Uterus (tissue), 4 donors: Measurements from ENCODE around the gene MECP2. TPM values are rescaled to one million over a fixed set of nuclear protein-coding genes. Genes with fewer than 3 reads are reported as not detected.
A peak's percentile ranks its signal among the peaks of the same experiment; 100 is the strongest.

Experiments
- DNase-seq, 2 donors: peaks; one replicate each; pipeline ENCODE4 v3.0.0-alpha.2; 2019 to 2020
- H3K27ac ChIP-seq, 2 donors: fragments of 200-600 bp; sonication (generic); 1 replicate in 1 of 2; 2 replicates in 1 of 2; pipeline ENCODE4 v1.5.1; 2016 to 2018
- H3K27me3 ChIP-seq, 2 donors: fragments of 200-600 bp; sonication (generic); one replicate each; pipeline ENCODE4 v1.5.1; 2018 to 2019; ENCODE audit warnings: control low read depth in 1 of 2
- H3K36me3 ChIP-seq, 2 donors: fragments of 200-600 bp; sonication (generic); one replicate each; pipeline ENCODE4 v1.5.1; 2019; ENCODE audit warnings: control low read depth in 1 of 2
- H3K4me1 ChIP-seq, 2 donors: fragments of 200-600 bp; sonication (generic); one replicate each; pipeline ENCODE4 v1.5.1; 2018 to 2019; ENCODE audit warnings: control low read depth in 1 of 2
- H3K4me3 ChIP-seq, 2 donors: fragments of 200-600 bp; sonication (generic); 1 replicate in 1 of 2; 2 replicates in 1 of 2; pipeline ENCODE4 v1.5.1; 2018 to 2019; ENCODE audit warnings: mild to moderate bottlenecking in 1 of 2
- H3K9me3 ChIP-seq, 2 donors: fragments of 200-600 bp; sonication (generic); one replicate each; pipeline ENCODE4 v1.5.1; 2019; ENCODE audit warnings: control low read depth in 1 of 2
- POLR2A ChIP-seq, 2 donors: fragments of 450-650 bp; IDR thresholded peaks; one replicate each; pipeline ENCODE4 v1.6.1; 2016; ENCODE audit warnings: antibody characterized with exemption in 2 of 2, mild to moderate bottlenecking in 1 of 2, moderate library complexity in 1 of 2
- intact Hi-C: fragments of 100-400 bp; cut with DNase I; formaldehyde crosslinking; loops from one replicate; pipeline ENCODE4 v1.15.1; 2023; ENCODE audit warnings: low total_unique reads
- total RNA-seq, 4 donors: library from RNA; depleted of rRNA in 3 of 4; stranded (reverse); fragments of >200 nt in 3 of 4; gene quantifications; one replicate each; pipeline versions ENCODE4 v1.1.0 to v1.2.4, GENCODE V29; 2014 to 2023
- TF ChIP-seq, protein P1 (sequence below), 4 experiments: fragments of 200-600 bp in 2 of 4; fragments of 450-650 bp in 2 of 4; sonication (generic) in 2 of 4; IDR thresholded peaks; one replicate each; pipeline ENCODE4 v1.5.1; 2016 to 2019; ENCODE audit warnings: antibody characterized with exemption in 4 of 4, mild to moderate bottlenecking in 2 of 4, moderate library complexity in 1 of 4
- donor health status: DM: yes; HTN: yes; CAD: no.

Gene MECP2
- total RNA-seq, 4 donors from 2014 or later: 29.7 to 106 (median 50.6) TPM

DNA sequence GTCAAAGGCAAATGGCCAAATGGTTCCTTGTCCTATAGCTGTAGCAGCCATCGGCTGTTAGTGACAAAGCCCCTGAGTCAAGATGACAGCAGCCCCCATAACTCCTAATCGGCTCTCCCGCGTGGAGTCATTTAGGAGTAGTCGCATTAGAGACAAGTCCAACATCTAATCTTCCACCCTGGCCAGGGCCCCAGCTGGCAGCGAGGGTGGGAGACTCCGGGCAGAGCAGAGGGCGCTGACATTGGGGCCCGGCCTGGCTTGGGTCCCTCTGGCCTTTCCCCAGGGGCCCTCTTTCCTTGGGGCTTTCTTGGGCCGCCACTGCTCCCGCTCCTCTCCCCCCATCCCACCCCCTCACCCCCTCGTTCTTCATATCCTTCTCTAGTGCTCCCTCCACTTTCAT is 42.7 kb upstream of the MECP2 start:
- no peaks in the 10 kb centered on the region for H3K4me1 ChIP-seq
- TF ChIP-seq, protein P1, sequence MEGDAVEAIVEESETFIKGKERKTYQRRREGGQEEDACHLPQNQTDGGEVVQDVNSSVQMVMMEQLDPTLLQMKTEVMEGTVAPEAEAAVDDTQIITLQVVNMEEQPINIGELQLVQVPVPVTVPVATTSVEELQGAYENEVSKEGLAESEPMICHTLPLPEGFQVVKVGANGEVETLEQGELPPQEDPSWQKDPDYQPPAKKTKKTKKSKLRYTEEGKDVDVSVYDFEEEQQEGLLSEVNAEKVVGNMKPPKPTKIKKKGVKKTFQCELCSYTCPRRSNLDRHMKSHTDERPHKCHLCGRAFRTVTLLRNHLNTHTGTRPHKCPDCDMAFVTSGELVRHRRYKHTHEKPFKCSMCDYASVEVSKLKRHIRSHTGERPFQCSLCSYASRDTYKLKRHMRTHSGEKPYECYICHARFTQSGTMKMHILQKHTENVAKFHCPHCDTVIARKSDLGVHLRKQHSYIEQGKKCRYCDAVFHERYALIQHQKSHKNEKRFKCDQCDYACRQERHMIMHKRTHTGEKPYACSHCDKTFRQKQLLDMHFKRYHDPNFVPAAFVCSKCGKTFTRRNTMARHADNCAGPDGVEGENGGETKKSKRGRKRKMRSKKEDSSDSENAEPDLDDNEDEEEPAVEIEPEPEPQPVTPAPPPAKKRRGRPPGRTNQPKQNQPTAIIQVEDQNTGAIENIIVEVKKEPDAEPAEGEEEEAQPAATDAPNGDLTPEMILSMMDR (IDR thresholded peaks at IDR 0.05): no peak
- TF ChIP-seq POLR2A (IDR thresholded peaks at IDR 0.05): no peak
- H3K27me3 ChIP-seq: no peaks in the 10 kb centered on the region
- no peaks in the 10 kb centered on the region for H3K36me3 ChIP-seq
- no peak overlapping the region for H3K27ac ChIP-seq
- intact Hi-C loops: no loop called here
- H3K9me3 ChIP-seq: no peaks in the 10 kb centered on the region
- no peak overlapping the region for H3K4me3 ChIP-seq
- no peak for DNase-seq

DNA sequence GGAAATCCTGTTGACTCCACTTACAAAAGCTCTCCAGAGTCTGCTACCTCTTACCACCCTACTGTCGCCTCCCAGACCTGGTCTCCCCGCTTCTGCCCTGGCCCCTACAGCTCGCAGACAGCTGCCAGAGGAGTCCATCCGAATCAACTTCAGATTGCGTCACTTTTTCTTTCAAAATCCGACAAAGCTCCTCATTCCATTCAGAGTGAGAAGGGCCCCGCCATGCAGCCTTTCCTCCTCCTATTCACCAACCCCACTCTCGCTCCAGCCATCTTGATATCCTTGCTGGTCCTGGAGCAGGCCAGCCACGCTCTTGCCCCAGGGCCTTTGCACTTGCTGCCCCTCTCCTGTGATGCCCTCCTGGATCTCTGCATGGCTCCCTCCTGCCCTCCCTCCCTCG is 41.3 kb upstream of the MECP2 start:
- no peaks in the 10 kb centered on the region for H3K27me3 ChIP-seq
- no peaks in the 10 kb centered on the region for H3K4me1 ChIP-seq
- TF ChIP-seq, protein P1 (IDR thresholded peaks at IDR 0.05): no peak
- no peak for TF ChIP-seq POLR2A (IDR thresholded peaks at IDR 0.05)
- H3K36me3 ChIP-seq: no peaks in the 10 kb centered on the region
- DNase-seq: no peak
- intact Hi-C loops: no loop called here
- no peak overlapping the region for H3K27ac ChIP-seq
- H3K4me3 ChIP-seq: no peak overlapping the region
- H3K9me3 ChIP-seq: no peaks in the 10 kb centered on the region

DNA sequence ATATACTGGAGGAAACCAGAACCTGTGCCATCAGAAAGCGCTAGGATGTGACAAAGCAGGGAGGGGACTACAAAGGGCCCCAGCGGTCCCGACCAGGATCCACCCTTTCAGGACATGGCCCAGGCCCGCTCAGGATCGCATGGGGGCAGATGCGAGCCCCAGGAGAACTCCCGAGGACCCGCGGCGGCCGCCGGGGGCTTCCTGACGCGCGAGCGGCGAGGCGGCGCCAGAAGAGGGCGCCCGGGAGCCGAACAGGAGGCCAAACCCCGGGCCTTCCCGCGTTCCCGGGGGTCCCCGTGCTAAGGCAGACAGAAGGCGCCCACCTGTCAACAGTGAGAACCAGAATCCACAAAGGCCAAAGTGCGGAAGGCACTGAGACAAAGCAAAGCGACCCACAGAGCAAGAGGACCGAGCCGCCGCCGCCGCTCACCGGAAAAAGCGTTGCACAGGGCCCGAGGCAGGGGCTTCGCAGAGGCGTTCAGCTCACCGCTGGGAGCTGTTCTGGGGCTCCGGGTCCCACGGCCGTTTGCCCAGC is 39.2 kb upstream of the MECP2 start:
- Histone ChIP-seq H3K36me3 (no peaks in the 10 kb centered on the region), H3K4me3 (peak overlapping the region; percentile 20 to 28), H3K4me1 (no peaks in the 10 kb centered on the region), H3K27me3 (no peaks in the 10 kb centered on the region), H3K27ac (peak overlapping the region; percentile 64 to 71), H3K9me3 (no peaks in the 10 kb centered on the region)
- intact Hi-C loops: no loop called here
- TF ChIP-seq, protein P1 (IDR thresholded peaks at IDR 0.05): peak; percentile 62 to 82 (median 74)
- TF ChIP-seq POLR2A (IDR thresholded peaks at IDR 0.05): no peak
- peak; percentile 71 to 77 for DNase-seq

DNA sequence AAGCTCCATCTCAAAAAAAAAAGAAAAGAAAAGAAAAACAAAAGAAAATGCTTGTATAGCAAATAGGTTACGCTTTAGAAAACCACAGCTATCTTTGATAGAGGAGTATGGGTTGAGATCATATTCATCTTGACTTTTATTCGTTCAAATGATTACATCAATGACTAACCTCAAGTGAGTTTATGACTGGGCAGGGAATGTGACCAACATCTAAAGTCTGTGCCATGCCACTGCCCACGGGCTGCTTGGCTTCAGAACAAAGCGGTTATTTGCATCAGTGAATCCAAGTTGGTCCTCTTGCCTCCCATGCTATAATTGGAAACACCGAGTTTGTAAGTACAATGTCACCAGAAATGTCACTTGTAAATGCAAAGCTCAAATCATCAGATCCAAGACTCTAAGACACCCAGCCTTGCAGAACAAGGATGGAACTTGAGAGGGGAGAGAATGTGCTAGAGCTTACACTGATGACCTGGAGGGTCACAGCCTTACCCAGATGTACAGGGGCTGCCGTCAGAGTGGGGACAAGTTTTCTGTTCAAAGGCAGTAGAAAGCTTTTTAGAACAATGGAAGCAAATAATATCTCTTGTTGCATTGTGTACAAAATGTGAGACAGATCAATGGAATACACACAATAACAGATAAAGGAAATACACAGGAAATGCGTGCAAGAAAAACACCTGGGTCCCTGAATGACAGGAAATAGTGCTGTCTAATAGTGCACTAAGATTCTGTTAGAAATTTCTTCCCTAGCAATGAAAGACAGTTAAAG is 38.1 kb upstream of the MECP2 start:
- TF ChIP-seq, protein P1 (IDR thresholded peaks at IDR 0.05): no peak
- TF ChIP-seq POLR2A (IDR thresholded peaks at IDR 0.05): no peak
- intact Hi-C loops: no loop called here
- Histone ChIP-seq H3K27me3 (no peaks in the 10 kb centered on the region), H3K4me1 (no peaks in the 10 kb centered on the region), H3K9me3 (no peaks in the 10 kb centered on the region), H3K4me3 (no peak overlapping the region), H3K27ac (peak overlapping the region in 1 of 2 donors; percentile 64), H3K36me3 (no peaks in the 10 kb centered on the region)
- DNase-seq: no peak

DNA sequence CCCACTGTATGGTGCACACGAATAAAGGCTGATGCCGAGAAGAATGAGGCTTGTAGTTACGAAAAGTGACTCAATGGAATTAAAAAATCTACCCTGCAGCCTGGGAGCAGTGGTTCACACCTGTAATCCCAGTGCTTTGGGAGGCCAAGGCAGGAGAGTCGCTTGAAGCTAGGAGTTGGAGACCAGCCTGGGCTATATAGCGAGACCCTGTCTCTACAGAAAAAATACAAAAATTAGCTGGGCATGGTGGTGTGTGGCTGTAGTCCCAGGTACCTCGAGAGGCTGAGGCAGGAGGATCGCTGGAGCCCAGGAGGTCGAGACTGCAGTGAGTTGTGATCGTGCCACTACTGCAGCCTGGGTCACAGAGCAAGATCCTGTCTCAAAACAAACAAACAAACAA is 34.8 kb upstream of the MECP2 start:
- Histone ChIP-seq H3K4me1 (no peaks in the 10 kb centered on the region), H3K4me3 (no peak overlapping the region), H3K27me3 (no peaks in the 10 kb centered on the region), H3K27ac (no peak overlapping the region), H3K36me3 (no peaks in the 10 kb centered on the region), H3K9me3 (no peaks in the 10 kb centered on the region)
- TF ChIP-seq POLR2A (IDR thresholded peaks at IDR 0.05): no peak
- TF ChIP-seq, protein P1 (IDR thresholded peaks at IDR 0.05): no peak
- no peak for DNase-seq
- intact Hi-C loops: no loop called here
